GM12874 (cell line): ENCODE results near the gene NCAPG2.

Experiments
- TF ChIP-seq, protein P1 (sequence below): IDR thresholded peaks from 2 replicates; pipeline ENCODE4 v1.5.1; 2011; ENCODE audit warnings: low read depth, mild to moderate bottlenecking, control low read depth, low read length, moderate library complexity; ENCODE audit not compliant: insufficient read depth

The NCAPG2 gene

DNA sequence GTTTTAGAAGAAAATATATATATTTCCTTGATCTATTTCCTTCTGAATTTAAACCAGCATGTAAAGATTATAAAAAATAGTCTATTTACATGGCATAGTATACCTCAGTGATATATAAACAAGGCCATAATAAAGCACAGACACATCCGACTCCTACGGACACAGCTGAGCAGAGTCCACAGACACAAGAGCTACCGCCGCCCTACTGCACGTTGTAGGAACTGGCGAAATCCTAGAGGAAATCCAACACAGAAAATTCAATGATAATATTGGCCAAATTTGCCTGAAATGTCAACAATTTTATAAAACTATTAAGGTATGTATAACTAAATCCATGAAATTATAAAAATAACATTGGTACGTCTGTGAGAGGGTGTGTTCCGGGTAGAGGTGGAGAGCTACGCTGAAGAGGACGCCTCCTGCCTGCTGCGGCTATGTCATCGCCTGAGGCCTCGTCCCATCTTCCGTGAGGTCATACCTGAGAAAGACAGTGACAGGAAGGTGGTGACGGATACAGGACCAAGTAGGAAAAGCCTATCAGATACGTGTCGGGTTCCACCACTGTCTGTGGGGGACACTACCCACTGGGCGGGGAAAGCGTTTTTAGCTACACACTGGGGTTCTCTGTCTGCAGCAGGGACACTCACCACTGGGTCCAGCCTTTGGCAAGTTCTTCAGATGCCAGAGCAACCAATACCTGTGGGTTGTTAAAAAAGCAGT, 29.3 kb upstream of the NCAPG2 start:
- TF ChIP-seq, protein P1, sequence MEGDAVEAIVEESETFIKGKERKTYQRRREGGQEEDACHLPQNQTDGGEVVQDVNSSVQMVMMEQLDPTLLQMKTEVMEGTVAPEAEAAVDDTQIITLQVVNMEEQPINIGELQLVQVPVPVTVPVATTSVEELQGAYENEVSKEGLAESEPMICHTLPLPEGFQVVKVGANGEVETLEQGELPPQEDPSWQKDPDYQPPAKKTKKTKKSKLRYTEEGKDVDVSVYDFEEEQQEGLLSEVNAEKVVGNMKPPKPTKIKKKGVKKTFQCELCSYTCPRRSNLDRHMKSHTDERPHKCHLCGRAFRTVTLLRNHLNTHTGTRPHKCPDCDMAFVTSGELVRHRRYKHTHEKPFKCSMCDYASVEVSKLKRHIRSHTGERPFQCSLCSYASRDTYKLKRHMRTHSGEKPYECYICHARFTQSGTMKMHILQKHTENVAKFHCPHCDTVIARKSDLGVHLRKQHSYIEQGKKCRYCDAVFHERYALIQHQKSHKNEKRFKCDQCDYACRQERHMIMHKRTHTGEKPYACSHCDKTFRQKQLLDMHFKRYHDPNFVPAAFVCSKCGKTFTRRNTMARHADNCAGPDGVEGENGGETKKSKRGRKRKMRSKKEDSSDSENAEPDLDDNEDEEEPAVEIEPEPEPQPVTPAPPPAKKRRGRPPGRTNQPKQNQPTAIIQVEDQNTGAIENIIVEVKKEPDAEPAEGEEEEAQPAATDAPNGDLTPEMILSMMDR: no peak

DNA sequence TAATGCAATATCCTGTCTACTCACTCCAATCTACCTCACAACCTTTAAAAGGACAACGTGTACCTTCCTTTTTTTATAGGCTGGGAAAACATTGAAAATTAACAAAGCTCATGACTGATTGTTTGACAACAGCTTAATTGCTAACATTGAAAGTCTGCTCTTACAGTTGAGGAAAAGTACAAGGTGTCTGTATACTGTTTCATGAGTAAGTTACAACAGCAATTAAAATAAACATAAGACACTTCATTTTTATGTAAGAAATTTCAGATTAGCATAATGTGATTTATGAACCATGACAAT, 28.6 kb upstream of the NCAPG2 start:
- TF ChIP-seq, protein P1: no peak

DNA sequence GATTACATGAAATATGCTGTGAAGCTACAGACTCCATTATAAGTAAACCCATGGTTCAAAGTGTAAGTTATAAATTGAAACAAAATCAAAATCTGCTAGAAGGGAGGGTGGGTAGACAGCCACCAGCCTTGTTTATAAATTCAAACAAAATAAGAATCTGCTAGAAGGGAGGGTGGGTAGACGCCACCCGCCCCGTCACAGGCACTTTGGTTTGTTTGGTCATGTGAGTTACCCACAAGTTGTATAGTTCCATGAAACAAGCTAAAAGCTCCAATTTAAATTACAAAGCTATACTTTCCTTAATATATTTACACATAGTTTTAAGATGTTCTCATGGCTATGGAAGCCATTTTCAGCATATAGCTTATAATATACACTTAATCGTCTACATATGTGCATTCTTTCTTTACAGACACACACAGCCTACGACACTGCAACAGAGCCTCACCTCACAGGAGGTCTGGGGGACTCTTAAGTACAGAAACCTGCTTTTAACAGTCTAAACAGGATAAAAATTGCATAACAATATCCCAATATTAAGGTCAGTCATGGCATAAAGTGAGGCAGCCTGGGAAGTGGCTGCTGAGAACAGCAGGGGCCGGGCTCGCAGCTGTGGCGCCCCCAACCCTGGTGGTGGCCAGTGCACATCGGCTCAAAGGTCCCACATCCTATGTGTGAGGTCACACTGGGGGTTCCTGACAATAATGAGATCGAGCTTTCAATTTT, 28.1 kb upstream of the NCAPG2 start:
- TF ChIP-seq, protein P1: no peak

DNA sequence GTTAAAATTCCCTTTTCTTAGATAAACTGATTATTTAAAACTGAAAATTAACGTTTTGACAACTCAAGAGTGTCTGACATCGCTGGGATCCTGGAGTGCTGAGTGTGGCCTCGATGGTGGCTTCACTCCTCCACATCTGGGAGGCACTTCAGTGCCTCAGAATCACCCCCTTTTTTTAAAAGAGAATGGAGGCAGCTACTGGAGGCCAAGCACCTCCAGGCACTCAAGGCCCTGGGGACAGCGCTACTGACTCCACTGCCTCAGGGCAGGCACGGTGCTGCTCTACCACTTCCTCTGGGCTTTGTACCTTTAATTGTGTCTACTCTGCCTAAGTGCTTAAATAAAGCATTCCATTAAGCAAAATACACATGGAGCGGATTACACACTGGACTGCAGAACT, 27.2 kb upstream of the NCAPG2 start:
- TF ChIP-seq, protein P1: no peak

DNA sequence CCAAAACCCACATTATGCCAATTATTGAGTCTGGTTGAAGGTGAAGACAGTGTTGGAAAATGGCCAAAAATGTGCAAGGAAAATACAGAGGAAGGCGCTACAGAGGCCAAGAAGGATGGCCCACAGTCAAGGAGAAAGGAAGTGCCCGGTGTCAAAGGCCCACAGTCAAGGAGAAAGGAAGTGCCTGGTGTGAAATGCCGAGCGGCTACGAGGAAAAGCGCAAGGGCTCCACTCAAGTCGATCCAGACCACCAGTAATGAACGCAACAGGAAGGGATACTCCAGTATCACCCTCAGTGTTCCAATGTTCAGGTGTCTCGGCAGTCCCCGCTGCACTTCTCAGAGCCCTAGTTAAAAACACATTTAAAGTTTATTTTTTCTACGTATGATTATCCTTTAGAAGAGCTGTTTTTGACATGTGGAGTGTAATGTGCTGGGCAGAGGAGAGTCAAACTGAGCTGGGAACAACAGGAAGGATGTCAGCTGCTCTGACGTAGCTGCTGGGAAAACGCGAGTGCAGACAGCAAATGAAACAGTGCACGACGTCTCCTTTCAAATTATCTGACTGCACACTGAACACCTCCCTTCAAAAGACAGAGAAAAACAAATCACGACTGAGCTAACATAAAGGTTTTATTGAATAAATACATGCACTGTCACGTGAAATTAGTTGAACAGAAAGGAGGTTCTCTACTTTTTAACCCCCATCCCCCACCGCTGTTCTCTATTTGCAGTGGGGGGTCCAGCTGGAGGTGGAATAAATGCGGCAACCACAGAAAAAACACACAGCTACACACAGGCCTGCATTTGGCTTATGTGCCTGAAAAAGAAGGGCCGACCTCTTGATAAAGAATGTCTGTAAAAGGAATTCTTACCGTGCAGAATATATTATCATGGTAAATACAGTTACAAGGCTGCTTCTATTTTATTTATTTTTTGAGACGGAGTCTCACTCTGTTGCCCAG, 26.1 kb upstream of the NCAPG2 start:
- TF ChIP-seq, protein P1: no peak

DNA sequence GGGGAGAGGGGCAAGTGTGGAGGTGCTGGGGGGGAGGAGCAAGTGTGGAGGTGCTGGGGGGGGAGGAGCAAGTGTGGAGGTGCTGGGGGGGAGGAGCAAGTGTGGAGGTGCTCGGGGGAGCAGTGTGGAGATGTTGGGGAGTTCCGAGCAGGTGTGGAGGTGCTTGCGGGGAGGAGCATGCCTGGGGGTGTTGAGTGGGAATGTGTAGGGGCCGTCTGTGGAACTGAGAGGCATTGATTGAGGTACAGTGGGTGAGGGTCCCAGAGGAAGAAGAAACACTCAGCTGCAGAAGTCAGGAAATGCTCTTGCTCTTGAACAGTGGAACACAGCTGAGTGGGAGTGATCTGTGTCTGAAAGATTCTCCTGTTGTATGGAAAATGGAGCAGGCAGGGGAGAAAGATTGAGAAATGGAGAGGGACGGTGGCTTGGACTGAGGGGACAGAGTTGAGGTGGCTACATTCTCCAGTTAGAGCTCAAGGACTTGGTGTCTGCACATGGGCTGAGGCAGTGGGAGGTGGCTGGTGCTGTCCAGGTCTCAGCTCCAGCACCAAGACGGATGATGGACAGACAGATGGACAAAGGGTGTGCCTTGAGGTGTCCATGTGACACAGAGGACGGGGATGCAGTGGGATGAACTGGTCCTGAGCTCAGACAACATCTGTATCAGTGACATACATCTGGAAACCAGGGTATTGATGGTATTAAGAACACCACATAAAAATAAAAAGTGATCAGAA, 25.2 kb upstream of the NCAPG2 start:
- TF ChIP-seq, protein P1: no peak
